RWPE1 (cell line): ENCODE measurements around the gene C2orf81.

Experiments used
- CTCF ChIA-PET: fragments of 350-600 bp; sonication (Branson Sonifier 250); formaldehyde crosslinking; extraction: SDS; loops from one replicate; lab custom pipeline; 2021; lab: Yijun Ruan, JAX
- POLR2A ChIA-PET: fragments of 400-600 bp; formaldehyde crosslinking; extraction: SDS; loops from one replicate; lab custom pipeline; 2020; ENCODE audit warnings: antibody characterized with exemption; ENCODE audit not compliant: low non-redundant PET; lab: Yijun Ruan, JAX
- DNase-seq: peaks from one replicate; pipeline ENCODE4 v3.0.0; 2012; ENCODE audit warnings: low spot score
- H3K27ac ChIP-seq: fragments of 450-650 bp; 2 replicates; pipeline ENCODE4 v1.5.1; 2017
- CTCF ChIP-seq: fragments of 450-650 bp; conservative IDR thresholded peaks from 2 replicates; pipeline ENCODE4 v1.5.1; 2017; ENCODE audit warnings: low read depth, mild to moderate bottlenecking

C2orf81 gene

GRCh38 chr2:74420006-74420405 lies 1.4 kb downstream of the C2orf81 start:
- no peak for DNase-seq
- TF ChIP-seq CTCF, result no peak
- ChIA-PET POLR2A (no interaction called here), CTCF (interaction anchor here (1.0 kb wide), 1 partner anchor 29 kb away, joined by 3 read pairs; no protein-coding TSS in a partner anchor)
- H3K27ac ChIP-seq, result no peak overlapping the region

GRCh38 chr2:74419345-74419744 lies 2.1 kb downstream of the C2orf81 start:
- ChIA-PET POLR2A (no interaction called here), CTCF (interaction anchor here (0.6 kb wide), 1 partner anchor 638 kb away, joined by 3 read pairs; no protein-coding TSS in a partner anchor)
- no peak for TF ChIP-seq CTCF
- no peak overlapping the region for H3K27ac ChIP-seq
- no peak for DNase-seq

GRCh38 chr2:74418312-74418711 lies 3.1 kb downstream of the C2orf81 start:
- POLR2A ChIA-PET, result no interaction called here
- CTCF ChIA-PET, result no interaction called here
- no peak for DNase-seq
- H3K27ac ChIP-seq, result no peak overlapping the region
- no peak for TF ChIP-seq CTCF

GRCh38 chr2:74417763-74418162 lies 3.7 kb downstream of the C2orf81 start:
- no peak overlapping the region for H3K27ac ChIP-seq
- no peak for DNase-seq
- TF ChIP-seq CTCF, result no peak
- CTCF ChIA-PET, result no interaction called here
- POLR2A ChIA-PET, result no interaction called here

GRCh38 chr2:74417197-74417596 lies 4.2 kb downstream of the C2orf81 start:
- POLR2A ChIA-PET, result no interaction called here
- DNase-seq, result no peak
- TF ChIP-seq CTCF, result no peak
- no peak overlapping the region for H3K27ac ChIP-seq
- CTCF ChIA-PET, result no interaction called here

- POLR2A ChIA-PET, result no interaction called here
- no peak overlapping the region for H3K27ac ChIP-seq
- no peak for DNase-seq
- CTCF ChIA-PET, result no interaction called here
- TF ChIP-seq CTCF, result no peak
These were observed 4.6 kb downstream of the C2orf81 start for GRCh38 chr2:74416778-74417177.

- no peak for DNase-seq
- POLR2A ChIA-PET, result no interaction called here
- no peak for TF ChIP-seq CTCF
These were observed 5.5 kb downstream of the C2orf81 start for GRCh38 chr2:74415762-74416395.

More at GRCh38 chr2:74415762-74416395, 5.5 kb downstream of the C2orf81 start:
- no peak overlapping the region for H3K27ac ChIP-seq
- CTCF ChIA-PET, result no interaction called here
